Transverse colon (tissue), 4 donors: ENCODE measurements around the gene SPDYE2.
"Not testable (repeated sequence)": the region's sequence is repeated elsewhere in the genome, so short reads cannot be mapped to it uniquely, and the experiment has no call there.

Experiments
- CTCF ChIP-seq, 5 experiments: fragments of 200-600 bp in 3 of 5; fragments of 450-650 bp in 2 of 5; sonication (generic) in 3 of 5; IDR thresholded peaks; 1 replicate in 2 of 5; 2 replicates in 3 of 5; pipeline ENCODE4 v1.5.1; 2016 to 2017; ENCODE audit warnings: antibody characterized with exemption in 5 of 5, inconsistent platforms in 3 of 5, mild to moderate bottlenecking in 2 of 5, moderate library complexity in 1 of 5
- POLR2A ChIP-seq: fragments of 450-650 bp; IDR thresholded peaks from one replicate; pipeline ENCODE4 v1.6.1; 2016; ENCODE audit warnings: antibody characterized with exemption, mild to moderate bottlenecking, moderate library complexity
- POLR2AphosphoS5 ChIP-seq, 3 donors: sonication (generic); formaldehyde crosslinking; IDR thresholded peaks; one replicate each; pipeline ENCODE4 v1.6.1; 2016; ENCODE audit warnings: antibody characterized with exemption in 3 of 3

DNA sequence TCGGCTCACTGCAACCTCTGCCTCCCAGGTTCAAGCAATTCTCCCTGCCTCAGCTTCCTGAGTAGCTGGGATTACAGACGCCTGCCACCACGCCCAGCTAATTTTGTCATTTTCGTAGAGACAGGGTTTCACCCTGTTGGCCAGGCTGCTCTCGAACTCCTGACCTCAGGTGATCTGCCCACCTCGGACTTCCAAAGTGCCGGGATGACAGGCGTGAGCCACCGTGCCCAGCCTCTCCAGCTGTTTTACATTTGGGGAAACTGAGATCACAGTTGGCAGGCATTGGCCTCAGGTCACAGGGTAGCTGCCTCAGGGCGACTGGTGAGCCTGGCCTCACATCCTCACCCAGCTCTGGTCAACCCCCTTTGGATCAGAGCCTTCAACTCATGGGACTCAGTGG lies 58.7 kb downstream of the SPDYE2 start:
- TF ChIP-seq POLR2AphosphoS5 (IDR thresholded peaks at IDR 0.05); CTCF (IDR thresholded peaks at IDR 0.05); POLR2A: not testable (repeated sequence)
